Ectodermal cell (in vitro differentiated cells): ENCODE data around the gene SINHCAF.
"Not testable (repeated sequence)": the region's sequence is repeated elsewhere in the genome, so short reads cannot be mapped to it uniquely, and the experiment has no call there.

ENCODE experiments used
- H3K27ac ChIP-seq: 2 replicates; pipeline ENCODE4 v1.7.0; 2013; ENCODE audit warnings: mild to moderate bottlenecking, low read depth, low read length; ENCODE audit not compliant: insufficient read depth, poor library complexity, severe bottlenecking
- H3K27me3 ChIP-seq: 2 replicates; pipeline ENCODE4 v1.7.0; 2013; ENCODE audit warnings: mild to moderate bottlenecking, low read length; ENCODE audit not compliant: insufficient read depth, control insufficient read depth, poor library complexity, severe bottlenecking
- H3K36me3 ChIP-seq: one replicate; pipeline ENCODE4 v1.7.0; 2013; ENCODE audit warnings: low read length; ENCODE audit not compliant: control insufficient read depth, insufficient read depth
- H3K4me1 ChIP-seq: one replicate; pipeline ENCODE4 v1.7.0; 2013; ENCODE audit warnings: low read length; ENCODE audit not compliant: control insufficient read depth, insufficient read depth
- H3K4me3 ChIP-seq: 2 replicates; pipeline ENCODE4 v1.7.0; 2013; ENCODE audit warnings: low read depth, low read length, control low read depth; ENCODE audit not compliant: insufficient read depth
- H3K9me3 ChIP-seq: 2 replicates; pipeline ENCODE4 v1.7.0; 2013; ENCODE audit warnings: mild to moderate bottlenecking, low read length, moderate library complexity; ENCODE audit not compliant: control insufficient read depth
- WGBS, 2 experiments: methylation state at CpG; one replicate each; pipeline ENCODE4 v1.1.7; 2013; ENCODE audit warnings: missing lambda C conversion rate in 2 of 2; 5-methylcytosine and 5-hydroxymethylcytosine counted together

SINHCAF gene

GRCh38 chr12:31272607-31273225 is 53.2 kb downstream of the SINHCAF start:
- 92 to 94% methylated on average over 4 of the region's 4 CpGs for WGBS, 2 experiments
- H3K27ac ChIP-seq: no peak overlapping the region
- no peak overlapping the region for H3K4me3 ChIP-seq
- no peaks in the 10 kb centered on the region for H3K27me3 ChIP-seq
- H3K4me1 ChIP-seq: no peaks in the 10 kb centered on the region
- H3K9me3 ChIP-seq: no peaks in the 10 kb centered on the region
- peaks cover 6% of the 10 kb centered on the region for H3K36me3 ChIP-seq

- Histone ChIP-seq H3K4me1 (no peaks in the 10 kb centered on the region), H3K27me3 (no peaks in the 10 kb centered on the region), H3K9me3 (no peaks in the 10 kb centered on the region), H3K4me3 (no peak overlapping the region), H3K27ac (no peak overlapping the region), H3K36me3 (no peaks in the 10 kb centered on the region)
- WGBS, 2 experiments: 95% methylated on average over 2 of the region's 2 CpGs
These were observed 58.0 kb downstream of the SINHCAF start for GRCh38 chr12:31267966-31268365.

- Histone ChIP-seq H3K9me3 (no peaks in the 10 kb centered on the region), H3K36me3 (no peaks in the 10 kb centered on the region), H3K27me3 (no peaks in the 10 kb centered on the region), H3K4me3 (no peak overlapping the region), H3K27ac (peak overlapping the region; percentile 26), H3K4me1 (no peaks in the 10 kb centered on the region)
- WGBS, 2 experiments: 89 to 90% methylated on average over 11 of the region's 11 CpGs
These were observed 60.2 kb downstream of the SINHCAF start for GRCh38 chr12:31265722-31266121.

- H3K27ac ChIP-seq: no peak overlapping the region
- H3K4me3 ChIP-seq: no peak overlapping the region
- 89 to 97% methylated on average over 3 of the region's 3 CpGs for WGBS, 2 experiments
- no peaks in the 10 kb centered on the region for H3K9me3 ChIP-seq
- H3K4me1 ChIP-seq: no peaks in the 10 kb centered on the region
- H3K27me3 ChIP-seq: no peaks in the 10 kb centered on the region
- H3K36me3 ChIP-seq: no peaks in the 10 kb centered on the region
These were observed 62.3 kb downstream of the SINHCAF start for GRCh38 chr12:31263661-31264060.

- no peaks in the 10 kb centered on the region for H3K27me3 ChIP-seq
- 94 to 96% methylated on average over 2 of the region's 2 CpGs for WGBS, 2 experiments
- no peak overlapping the region for H3K27ac ChIP-seq
- no peaks in the 10 kb centered on the region for H3K4me1 ChIP-seq
- H3K9me3 ChIP-seq: no peaks in the 10 kb centered on the region
- no peaks in the 10 kb centered on the region for H3K36me3 ChIP-seq
- H3K4me3 ChIP-seq: no peak overlapping the region
These were observed 64.2 kb downstream of the SINHCAF start for GRCh38 chr12:31261744-31262143.

GRCh38 chr12:31260840-31261239 is 65.1 kb downstream of the SINHCAF start:
- Histone ChIP-seq H3K27me3 (no peaks in the 10 kb centered on the region), H3K4me3 (no peak overlapping the region), H3K27ac (no peak overlapping the region), H3K36me3 (no peaks in the 10 kb centered on the region), H3K4me1 (no peaks in the 10 kb centered on the region), H3K9me3 (no peaks in the 10 kb centered on the region)
- 67 to 69% methylated on average over 2 of the region's 2 CpGs for WGBS, 2 experiments

- Histone ChIP-seq H3K4me3 (no peak overlapping the region), H3K9me3 (no peaks in the 10 kb centered on the region), H3K36me3 (no peaks in the 10 kb centered on the region), H3K27ac (no peak overlapping the region), H3K27me3 (no peaks in the 10 kb centered on the region), H3K4me1 (no peaks in the 10 kb centered on the region)
- WGBS, 2 experiments: 95 to 99% methylated on average over 8 of the region's 8 CpGs
These were observed 66.6 kb downstream of the SINHCAF start for GRCh38 chr12:31259136-31259886.

GRCh38 chr12:31257784-31258183 is 68.2 kb downstream of the SINHCAF start:
- WGBS, 2 experiments: 75 to 78% methylated on average over 5 to 6 of the region's 6 CpGs
- Histone ChIP-seq H3K4me1 (no peaks in the 10 kb centered on the region), H3K27me3 (no peaks in the 10 kb centered on the region), H3K27ac (no peak overlapping the region), H3K36me3 (no peaks in the 10 kb centered on the region), H3K4me3 (no peak overlapping the region), H3K9me3 (no peaks in the 10 kb centered on the region)

- 94% methylated on average over 34 of the region's 34 CpGs for WGBS, 2 experiments
- H3K4me3 ChIP-seq, H3K9me3 ChIP-seq, H3K36me3 ChIP-seq, H3K27me3 ChIP-seq, H3K27ac ChIP-seq, H3K4me1 ChIP-seq: not testable (repeated sequence)
These were observed 74.0 kb downstream of the SINHCAF start for GRCh38 chr12:31251707-31252611.

- H3K4me1 ChIP-seq: no peaks in the 10 kb centered on the region
- H3K27ac ChIP-seq: no peak overlapping the region
- no peak overlapping the region for H3K4me3 ChIP-seq
- no peaks in the 10 kb centered on the region for H3K27me3 ChIP-seq
- H3K9me3 ChIP-seq: no peaks in the 10 kb centered on the region
- 81 to 89% methylated on average over 6 of the region's 6 CpGs for WGBS, 2 experiments
- no peaks in the 10 kb centered on the region for H3K36me3 ChIP-seq
These were observed 75.8 kb downstream of the SINHCAF start for GRCh38 chr12:31250179-31250578.
